HL-60 (cell line): Measurements from ENCODE around the gene FCRL1.

Experiments
- CTCF ChIP-seq: IDR thresholded peaks from one replicate; pipeline ENCODE4 v1.5.1; 2011; ENCODE audit warnings: low read length, control low read depth, inconsistent platforms; ENCODE audit not compliant: insufficient read depth
- GABPA ChIP-seq: IDR thresholded peaks from 2 replicates; pipeline ENCODE4 v1.6.1; 2012; ENCODE audit warnings: low read depth
- POLR2AphosphoS5 ChIP-seq: IDR thresholded peaks from 2 replicates; pipeline ENCODE4 v1.6.1; 2012; ENCODE audit warnings: low read depth

- no peak for TF ChIP-seq POLR2AphosphoS5
- peak; percentile 15 for TF ChIP-seq CTCF
- TF ChIP-seq GABPA = no peak
These were observed 46.2 kb downstream of the FCRL1 start for GRCh38 chr1:157773493-157774350.
